Naive thymus-derived CD4-positive, alpha-beta T cell (primary cell): Measurements from ENCODE around the gene FRRS1L. TPM values are rescaled to one million over a fixed set of nuclear protein-coding genes. Genes with fewer than 3 reads are reported as not detected.
A peak's percentile ranks its signal among the peaks of the same experiment; 100 is the strongest.

Experiments used
- ATAC-seq: fragments of 150-1000 bp; cut with Tn5 transposase; 2 replicates; pipeline ENCODE4 v1.10.0; 2021; ENCODE audit warnings: mild to moderate bottlenecking, moderate library complexity
- CTCF ChIA-PET: fragments of 350-600 bp; sonication (Branson Sonifier 250); formaldehyde crosslinking; loops from one replicate; lab custom pipeline; 2021; ENCODE audit warnings: antibody characterized with exemption; lab: Charles Lee
- POLR2A ChIA-PET: fragments of 350-600 bp; sonication (Branson Sonifier 250); formaldehyde crosslinking; loops from one replicate; lab custom pipeline; 2021; ENCODE audit warnings: antibody characterized with exemption, inconsistent platforms; lab: Charles Lee
- DNase-seq, 9 donors: peaks; one replicate each; pipeline versions ENCODE4 v3.0.0 to v3.0.0-alpha.2; 2020 to 2022; ENCODE audit warnings: mixed read lengths in 1 of 9
- H3K27ac ChIP-seq: one replicate; pipeline ENCODE4 v1.7.0; 2013; ENCODE audit warnings: mild to moderate bottlenecking, low read depth, low read length, moderate library complexity
- H3K27me3 ChIP-seq, 2 donors: one replicate each; pipeline ENCODE4 v1.7.0; 2013; ENCODE audit warnings: low read length in 2 of 2, mild to moderate bottlenecking in 2 of 2, moderate library complexity in 2 of 2; ENCODE audit not compliant: control insufficient read depth in 2 of 2, insufficient read depth in 2 of 2
- H3K36me3 ChIP-seq, 3 experiments: 1 replicate in 2 of 3; 2 replicates in 1 of 3; pipeline ENCODE4 v1.7.0; 2013; ENCODE audit warnings: low read length in 3 of 3, mild to moderate bottlenecking in 3 of 3, moderate library complexity in 1 of 3; ENCODE audit not compliant: insufficient read depth in 3 of 3, control insufficient read depth in 2 of 3
- H3K4me1 ChIP-seq, 2 donors: one replicate each; pipeline ENCODE4 v1.7.0; 2013; ENCODE audit warnings: low read length in 2 of 2, mild to moderate bottlenecking in 2 of 2, moderate library complexity in 1 of 2; ENCODE audit not compliant: control insufficient read depth in 2 of 2, insufficient read depth in 2 of 2
- H3K4me3 ChIP-seq: 2 replicates; pipeline ENCODE4 v1.7.0; 2013; ENCODE audit warnings: mild to moderate bottlenecking, low read length
- H3K9me3 ChIP-seq, 3 experiments: 1 replicate in 2 of 3; 2 replicates in 1 of 3; pipeline ENCODE4 v1.7.0; 2013; ENCODE audit warnings: low read length in 3 of 3; ENCODE audit not compliant: control insufficient read depth in 2 of 3
- H3K27ac Mint-ChIP-seq, 9 donors: one replicate each; pipeline ENCODE4 v1.8.0; 2020 to 2022; ENCODE audit warnings: mixed read lengths in 9 of 9, mild to moderate bottlenecking in 8 of 9, moderate library complexity in 5 of 9, inconsistent platforms in 2 of 9
- H3K27me3 Mint-ChIP-seq, 5 donors: one replicate each; pipeline ENCODE4 v1.8.0; 2021 to 2022; ENCODE audit warnings: mixed read lengths in 5 of 5, mild to moderate bottlenecking in 1 of 5
- H3K36me3 Mint-ChIP-seq, 5 donors: one replicate each; pipeline ENCODE4 v1.8.0; 2020 to 2022; ENCODE audit warnings: mixed read lengths in 5 of 5, mild to moderate bottlenecking in 3 of 5, inconsistent platforms in 1 of 5
- H3K4me1 Mint-ChIP-seq, 7 donors: one replicate each; pipeline ENCODE4 v1.8.0; 2020 to 2022; ENCODE audit warnings: mixed read lengths in 7 of 7, mild to moderate bottlenecking in 3 of 7, inconsistent platforms in 1 of 7
- H3K4me3 Mint-ChIP-seq, 10 donors: one replicate each; pipeline ENCODE4 v1.8.0; 2020 to 2022; ENCODE audit warnings: mild to moderate bottlenecking in 10 of 10, mixed read lengths in 10 of 10, moderate library complexity in 6 of 10, inconsistent platforms in 2 of 10
- H3K9me3 Mint-ChIP-seq, 11 donors: one replicate each; pipeline ENCODE4 v1.8.0; 2020 to 2022; ENCODE audit warnings: mixed read lengths in 11 of 11, mild to moderate bottlenecking in 4 of 11, inconsistent platforms in 1 of 11, moderate library complexity in 1 of 11
- intact Hi-C, 2 donors: fragments of 100-400 bp; cut with micrococcal nuclease; formaldehyde crosslinking; loops; one replicate each; pipeline ENCODE4 v1.15.1; 2023
- polyA plus RNA-seq, 2 donors: library from polyadenylated mRNA; unstranded; fragments of 300-500 nt; fragmentation: Illumina TruSeq; gene quantifications; one replicate each; pipeline ENCODE4 v1.2.3, GENCODE V29; 2021
- total RNA-seq, 6 experiments: library from RNA in 5 of 6; stranded (reverse) in 5 of 6; gene quantifications; 1 replicate in 5 of 6; 2 replicates in 1 of 6; pipeline ENCODE4 v1.2.3 and lab custom pipeline; 2021 to 2026

FRRS1L gene
- total and polyA plus RNA-seq, 7 experiments from 2014 or later: not detected

DNA sequence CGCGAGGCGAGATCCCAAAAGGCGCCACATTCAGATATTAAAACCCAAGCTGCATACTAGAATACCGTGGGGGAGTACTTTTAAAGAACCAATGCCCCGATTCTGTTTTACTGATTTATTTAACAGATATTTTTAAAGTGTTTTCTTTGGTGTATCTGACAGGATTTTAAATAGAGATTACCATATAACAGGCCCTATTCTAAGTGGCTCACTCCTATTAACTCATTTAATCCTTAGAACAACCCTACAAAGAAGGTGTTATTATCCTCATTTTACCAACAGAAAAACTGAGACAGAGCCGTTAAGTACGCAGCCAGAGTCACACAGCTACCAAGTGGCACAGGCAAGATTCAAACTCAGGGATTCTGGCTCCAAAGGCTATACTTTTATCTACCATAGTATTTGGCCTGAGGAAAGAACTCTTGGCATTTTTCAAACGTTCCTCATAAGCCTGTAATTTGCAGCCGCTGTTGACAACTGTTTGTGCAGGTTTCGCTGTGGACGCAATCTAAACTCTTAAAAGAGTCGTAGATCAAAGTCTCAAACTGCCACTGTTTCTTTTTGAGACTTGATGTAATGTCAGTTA, 46.8 kb downstream of the FRRS1L start:
- POLR2A ChIA-PET: interaction anchor here (0.6 to 3.4 kb wide), 11 partner anchors 9 to 186 kb away, joined by 3 to 41 read pairs (median 4); partner anchors contain the start of gene ABITRAM
- peak overlapping the region in 6 of 9 donors; percentile 17 to 91 (median 62) for H3K27ac Mint-ChIP-seq
- Histone ChIP-seq H3K4me1 (peaks cover 23 to 29% of the 10 kb centered on the region in 2 donors), H3K36me3 (no peaks in the 10 kb centered on the region), H3K27me3 (no peaks in the 10 kb centered on the region), H3K27ac (peak overlapping the region; percentile 44), H3K9me3 (no peaks in the 10 kb centered on the region), H3K4me3 (peak overlapping the region; percentile 18)
- peak overlapping the region; percentile 29 to 98 (median 94) for H3K4me3 Mint-ChIP-seq
- H3K27me3 Mint-ChIP-seq: no peaks in the 10 kb centered on the region
- H3K36me3 Mint-ChIP-seq: peaks cover 0 to 13% (median 7%) of the 10 kb centered on the region in 5 donors
- no peak for DNase-seq
- no peak for ATAC-seq
- peaks cover 30 to 41% (median 33%) of the 10 kb centered on the region in 7 donors for H3K4me1 Mint-ChIP-seq
- CTCF ChIA-PET: no interaction called here
- intact Hi-C loops: loop anchor here (1.0 to 10.0 kb wide), 6 partner anchors 18 to 1837 kb away; partner anchors contain the start of genes ABITRAM (in 2 of the 2), CTNNAL1 (in 2 of the 2), ELP1 (in 2 of the 2) and EPB41L4B (in 1 of the 2)
- H3K9me3 Mint-ChIP-seq: no peaks in the 10 kb centered on the region

DNA sequence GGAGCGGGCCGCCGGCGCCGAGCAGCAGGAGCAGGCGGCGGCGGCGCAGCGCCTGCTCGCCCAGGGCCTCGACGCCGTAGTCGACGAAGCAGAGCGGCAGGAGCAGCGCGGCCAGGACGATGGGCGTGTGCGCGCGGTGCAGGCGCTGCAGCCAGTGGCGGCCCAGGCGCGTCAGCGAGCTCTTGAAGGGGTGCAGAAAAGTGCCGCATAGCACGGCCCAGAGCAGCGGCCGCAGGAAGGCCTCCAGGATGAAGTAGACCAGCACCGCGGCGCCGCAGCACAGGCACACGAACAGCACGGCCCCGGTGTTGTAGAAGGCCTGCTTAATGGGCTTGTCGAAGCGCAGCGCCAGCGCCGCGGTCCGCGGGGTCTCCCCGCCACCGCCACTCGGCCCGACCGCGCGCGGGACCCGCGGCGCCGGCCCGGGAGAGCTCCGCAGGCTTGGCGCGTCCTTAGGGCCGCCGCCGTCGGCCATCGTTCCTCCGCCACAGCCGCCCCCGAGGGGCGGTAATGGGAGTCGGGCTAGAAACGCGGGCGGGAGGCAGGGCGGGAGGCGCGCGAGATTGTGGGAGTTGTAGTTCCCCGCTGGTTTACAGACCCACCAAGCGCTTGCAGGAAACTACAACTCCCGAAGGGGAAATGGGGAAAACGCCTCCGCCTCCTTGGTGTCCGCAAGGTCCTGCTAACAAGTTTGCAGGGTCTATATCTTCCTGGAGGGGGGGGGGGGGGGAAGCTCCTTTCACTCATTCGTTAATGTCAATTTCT, 47.4 kb downstream of the FRRS1L start, which contains the start of gene TMEM245:
TMEM245 (minus strand) TSS at position 509 of the 765 bp plus-strand sequence; CDS start at position 475, 34 bp downstream.
- peak; percentile 78 to 97 (median 95) for DNase-seq
- H3K9me3 Mint-ChIP-seq: no peaks in the 10 kb centered on the region
- peak within 1 kb of the TSS; percentile 84 for H3K4me3 ChIP-seq
- H3K27me3 ChIP-seq: no peaks in the 10 kb centered on the region
- H3K36me3 Mint-ChIP-seq: peaks cover 0 to 16% (median 10%) of the 10 kb centered on the region in 5 donors
- POLR2A ChIA-PET: interaction anchor here (0.6 to 3.4 kb wide), 13 partner anchors 9 to 185 kb away, joined by 3 to 41 read pairs (median 4); partner anchors contain the start of gene ABITRAM
- no peaks in the 10 kb centered on the region for H3K27me3 Mint-ChIP-seq
- peak; percentile 97 for ATAC-seq
- intact Hi-C loops: loop anchor here (1.0 to 10.0 kb wide), 17 partner anchors 9 to 1836 kb away; partner anchors contain the start of genes ABITRAM (in 2 of the 2), CTNNAL1 (in 2 of the 2), ELP1 (in 2 of the 2) and EPB41L4B (in 2 of the 2)
- peak within 1 kb of the TSS; percentile 93 to 98 (median 94) for H3K4me3 Mint-ChIP-seq
- H3K4me1 Mint-ChIP-seq: peaks cover 36 to 47% (median 39%) of the 10 kb centered on the region in 7 donors
- CTCF ChIA-PET: interaction anchor here (1.5 kb wide), 1 partner anchor 10 kb away, joined by 4 read pairs; no protein-coding TSS in a partner anchor
- no peaks in the 10 kb centered on the region for H3K9me3 ChIP-seq
- peak within 1 kb of the TSS; percentile 92 for H3K27ac ChIP-seq
- peaks cover 23 to 31% of the 10 kb centered on the region in 2 donors for H3K4me1 ChIP-seq
- peak within 1 kb of the TSS; percentile 76 to 95 (median 91) for H3K27ac Mint-ChIP-seq
- no peaks in the 10 kb centered on the region for H3K36me3 ChIP-seq

DNA sequence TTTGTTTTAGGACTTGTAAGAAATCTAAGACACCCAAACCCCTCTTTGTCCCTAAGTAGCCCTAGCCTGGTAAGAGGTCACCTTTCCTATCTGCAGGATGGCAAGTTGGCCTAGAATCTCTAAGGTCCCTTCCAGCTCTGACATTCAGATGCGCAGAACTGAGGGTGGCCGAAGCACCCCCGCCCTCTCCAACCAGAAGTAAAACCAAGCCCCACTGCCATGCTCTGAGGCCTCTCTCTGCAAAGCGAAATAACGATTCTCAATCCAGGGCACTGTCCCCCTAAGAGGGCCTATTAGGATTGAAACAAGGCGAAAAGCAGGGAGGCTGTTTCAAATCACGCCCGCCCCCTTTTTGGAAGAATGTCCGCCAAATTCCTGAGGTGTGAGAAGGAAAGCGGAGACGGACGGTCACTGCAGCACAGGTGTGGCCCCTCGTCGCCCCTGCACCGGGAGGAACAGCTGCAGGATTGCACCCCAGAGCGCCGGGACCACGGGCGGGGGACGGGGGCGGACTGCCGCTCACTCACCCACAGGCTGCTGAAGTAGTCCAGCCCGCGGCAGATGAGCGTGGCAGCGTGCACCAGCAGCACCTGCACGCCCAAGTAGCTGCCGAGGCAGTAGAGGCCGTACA, 48.1 kb downstream of the FRRS1L start:
- Histone ChIP-seq H3K4me1 (peaks cover 23 to 34% of the 10 kb centered on the region in 2 donors), H3K27me3 (no peaks in the 10 kb centered on the region), H3K4me3 (peak overlapping the region; percentile 84), H3K27ac (peak overlapping the region; percentile 92), H3K9me3 (no peaks in the 10 kb centered on the region), H3K36me3 (no peaks in the 10 kb centered on the region)
- H3K27me3 Mint-ChIP-seq: no peaks in the 10 kb centered on the region
- H3K4me1 Mint-ChIP-seq: peaks cover 43 to 54% (median 46%) of the 10 kb centered on the region in 7 donors
- intact Hi-C loops: loop anchor here (1.0 to 10.0 kb wide), 11 partner anchors 9 to 1834 kb away; partner anchors contain the start of genes EPB41L4B (in 1 of the 2), RAD23B (in 1 of the 2) and TXN (in 1 of the 2)
- ATAC-seq (no peak), DNase-seq (no peak)
- CTCF ChIA-PET: interaction anchor here (1.2 to 1.5 kb wide), 2 partner anchors 10 to 21 kb away, joined by 3 to 4 read pairs; no protein-coding TSS in a partner anchor
- peaks cover 0 to 18% (median 12%) of the 10 kb centered on the region in 5 donors for H3K36me3 Mint-ChIP-seq
- H3K9me3 Mint-ChIP-seq: no peaks in the 10 kb centered on the region
- peak overlapping the region; percentile 93 to 98 (median 94) for H3K4me3 Mint-ChIP-seq
- POLR2A ChIA-PET: interaction anchor here (0.8 to 3.4 kb wide), 13 partner anchors 8 to 184 kb away, joined by 3 to 41 read pairs (median 5); partner anchors contain the start of gene ABITRAM
- H3K27ac Mint-ChIP-seq: peak overlapping the region; percentile 76 to 95 (median 90)

DNA sequence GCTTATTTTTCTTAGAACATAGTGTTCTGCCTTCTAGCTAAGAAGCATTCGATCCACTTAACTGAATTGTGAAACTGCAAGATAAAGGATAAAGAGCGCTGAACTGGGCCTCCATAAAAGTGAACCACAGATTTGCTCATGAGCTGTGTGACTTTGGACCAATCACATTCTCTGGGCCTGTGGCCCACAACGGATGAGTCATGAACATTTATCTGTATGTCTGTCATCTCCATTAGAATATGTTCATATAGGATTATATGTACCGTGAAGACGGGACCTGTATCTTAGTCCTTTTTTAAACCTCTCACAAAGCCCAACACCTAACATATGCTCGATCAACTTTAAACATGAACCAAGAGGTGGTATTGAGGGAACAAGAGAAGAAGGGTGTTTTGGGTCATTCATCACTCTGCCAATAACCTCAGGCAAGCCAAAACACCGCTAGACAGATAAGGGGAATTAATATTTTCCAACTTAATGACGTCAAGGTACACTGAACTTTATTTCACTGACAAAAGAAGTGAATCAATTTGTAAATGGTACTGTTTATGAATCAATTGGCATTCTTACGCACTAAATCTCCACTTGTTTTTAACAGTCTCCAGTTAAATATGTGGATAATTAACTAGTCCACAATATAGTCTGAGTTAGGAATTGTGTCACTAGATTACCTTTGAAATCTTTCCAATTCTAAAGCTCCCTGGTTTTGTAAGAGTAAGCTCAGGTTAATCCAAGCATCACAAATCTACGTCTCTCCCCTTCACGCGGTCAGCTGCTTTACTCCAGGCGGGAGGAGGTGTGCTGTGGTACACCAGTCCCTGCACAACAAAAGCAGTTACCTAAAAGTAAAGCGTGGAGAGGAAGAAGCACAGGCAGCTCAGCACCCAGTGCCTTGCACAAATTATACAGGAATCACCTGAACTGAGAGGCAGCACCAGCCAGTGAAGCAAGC, 48.9 kb downstream of the FRRS1L start:
- Histone ChIP-seq H3K4me1 (peaks cover 29 to 42% of the 10 kb centered on the region in 2 donors), H3K9me3 (no peaks in the 10 kb centered on the region), H3K4me3 (peak overlapping the region; percentile 84), H3K36me3 (no peaks in the 10 kb centered on the region), H3K27ac (peak overlapping the region; percentile 92), H3K27me3 (no peaks in the 10 kb centered on the region)
- peaks cover 0 to 19% (median 12%) of the 10 kb centered on the region in 5 donors for H3K36me3 Mint-ChIP-seq
- DNase-seq: peak in 3 of 9 donors; percentile 16 to 40 (median 31)
- H3K9me3 Mint-ChIP-seq: no peaks in the 10 kb centered on the region
- peak overlapping the region; percentile 93 to 98 (median 94) for H3K4me3 Mint-ChIP-seq
- H3K27ac Mint-ChIP-seq: peak overlapping the region; percentile 76 to 95 (median 90)
- no peak for ATAC-seq
- H3K27me3 Mint-ChIP-seq: no peaks in the 10 kb centered on the region
- CTCF ChIA-PET: interaction anchor here (0.6 to 1.5 kb wide), 3 partner anchors 9 to 36 kb away, joined by 3 to 4 read pairs (median 4); no protein-coding TSS in a partner anchor
- peaks cover 49 to 62% (median 54%) of the 10 kb centered on the region in 7 donors for H3K4me1 Mint-ChIP-seq
- intact Hi-C loops: loop anchor here (5.0 to 10.0 kb wide), 7 partner anchors 36 to 1833 kb away; partner anchors contain the start of genes EPB41L4B (in 1 of the 2), RAD23B (in 1 of the 2) and TXN (in 1 of the 2)
- POLR2A ChIA-PET: interaction anchor here (0.8 to 3.4 kb wide), 12 partner anchors 9 to 40 kb away, joined by 3 to 41 read pairs (median 5); no protein-coding TSS in a partner anchor

DNA sequence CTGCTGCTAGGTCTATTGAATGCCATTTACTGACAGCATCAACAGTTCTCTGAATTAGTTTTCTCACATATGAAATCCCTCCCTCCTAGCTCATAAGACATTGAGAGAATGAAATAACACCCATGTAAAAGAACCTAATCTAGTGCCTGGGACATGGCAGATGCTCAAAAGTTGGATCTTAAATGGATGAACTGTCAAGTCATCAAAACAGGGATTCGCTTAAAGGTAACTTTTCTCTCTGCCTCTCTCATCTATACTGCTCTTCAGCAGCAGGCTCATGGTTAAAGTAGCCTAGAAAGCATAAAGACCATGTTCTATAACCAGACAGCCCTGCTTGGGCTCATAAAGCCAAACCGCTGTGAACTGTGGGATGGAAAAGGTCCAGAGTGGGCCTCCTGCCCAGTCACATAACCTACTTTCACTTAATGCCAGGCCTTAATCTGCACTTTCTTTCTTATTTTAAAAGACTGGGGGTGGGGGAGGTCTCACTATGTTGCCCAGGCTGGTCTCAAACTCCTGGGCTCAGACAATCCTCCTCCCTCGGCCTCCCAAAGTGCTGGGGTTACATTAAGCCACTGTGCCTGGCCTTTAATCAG, 51.0 kb downstream of the FRRS1L start:
- H3K27ac ChIP-seq: no peak overlapping the region
- peaks cover 0 to 19% (median 12%) of the 10 kb centered on the region in 5 donors for H3K36me3 Mint-ChIP-seq
- peaks cover 58 to 83% (median 72%) of the 10 kb centered on the region in 7 donors for H3K4me1 Mint-ChIP-seq
- H3K9me3 Mint-ChIP-seq: no peaks in the 10 kb centered on the region
- H3K27ac Mint-ChIP-seq: peak overlapping the region in 6 of 9 donors; percentile 21 to 78 (median 68)
- DNase-seq (no peak), ATAC-seq (no peak)
- H3K9me3 ChIP-seq: no peaks in the 10 kb centered on the region
- no peaks in the 10 kb centered on the region for H3K27me3 Mint-ChIP-seq
- H3K4me3 ChIP-seq: no peak overlapping the region
- no peaks in the 10 kb centered on the region for H3K27me3 ChIP-seq
- intact Hi-C loops: loop anchor here (5.0 to 10.0 kb wide), 7 partner anchors 34 to 1831 kb away; partner anchors contain the start of genes EPB41L4B (in 1 of the 2), RAD23B (in 1 of the 2) and TXN (in 1 of the 2)
- peaks cover 31 to 54% of the 10 kb centered on the region in 2 donors for H3K4me1 ChIP-seq
- POLR2A ChIA-PET: interaction anchor here (1.3 to 1.8 kb wide), 2 partner anchors 9 to 18 kb away, joined by 3 to 4 read pairs; no protein-coding TSS in a partner anchor
- CTCF ChIA-PET: no interaction called here
- H3K36me3 ChIP-seq: no peaks in the 10 kb centered on the region
- H3K4me3 Mint-ChIP-seq: peak overlapping the region; percentile 0 to 98 (median 62)
